Endodermal cell (in vitro differentiated cells): ENCODE measurements around the gene PICALM. TPM values are rescaled to one million over a fixed set of nuclear protein-coding genes. Genes with fewer than 3 reads are reported as not detected.

Experiments used
- DNase-seq: peaks from one replicate; pipeline ENCODE4 v3.0.0-alpha.2; 2017
- H3K27ac ChIP-seq: 2 replicates; pipeline ENCODE4 v1.5.1; 2013; ENCODE audit warnings: mild to moderate bottlenecking, low read depth, low read length, moderate library complexity
- H3K27me3 ChIP-seq: 2 replicates; pipeline ENCODE4 v1.6.1; 2013; ENCODE audit warnings: mild to moderate bottlenecking, low read length, moderate library complexity; ENCODE audit not compliant: insufficient read depth, control insufficient read depth, poor library complexity, severe bottlenecking
- H3K36me3 ChIP-seq: 2 replicates; pipeline ENCODE4 v1.7.0; 2013; ENCODE audit warnings: mild to moderate bottlenecking, low read length, moderate library complexity; ENCODE audit not compliant: control insufficient read depth, insufficient read depth
- H3K4me1 ChIP-seq: one replicate; pipeline ENCODE4 v1.7.0; 2013; ENCODE audit warnings: low read length; ENCODE audit not compliant: control insufficient read depth, insufficient read depth
- H3K4me3 ChIP-seq: 2 replicates; pipeline ENCODE4 v1.5.1; 2013; ENCODE audit warnings: mild to moderate bottlenecking, low read length, moderate library complexity
- H3K9ac ChIP-seq: 2 replicates; pipeline ENCODE4 v1.6.1; 2013; ENCODE audit warnings: mild to moderate bottlenecking, low read length, moderate library complexity; ENCODE audit not compliant: poor library complexity, severe bottlenecking; ENCODE audit errors: extremely low read depth
- H3K9me3 ChIP-seq: 2 replicates; pipeline ENCODE4 v1.6.1; 2013; ENCODE audit warnings: mild to moderate bottlenecking, low read length, moderate library complexity; ENCODE audit not compliant: control insufficient read depth
- H3K27ac Mint-ChIP-seq: 2 replicates; pipeline ENCODE4 v1.8.0; 2020; ENCODE audit warnings: mixed read lengths
- H3K27me3 Mint-ChIP-seq: 2 replicates; pipeline ENCODE4 v1.8.0; 2021; ENCODE audit warnings: mild to moderate bottlenecking, mixed read lengths; ENCODE audit not compliant: insufficient read depth
- H3K36me3 Mint-ChIP-seq: 2 replicates; pipeline ENCODE4 v1.8.0; 2020; ENCODE audit warnings: low read depth, mixed read lengths
- H3K4me1 Mint-ChIP-seq: 2 replicates; pipeline ENCODE4 v1.8.0; 2020; ENCODE audit warnings: mixed read lengths
- H3K4me3 Mint-ChIP-seq: 2 replicates; pipeline ENCODE4 v1.8.0; 2020; ENCODE audit warnings: mild to moderate bottlenecking, moderate library complexity, mixed read lengths
- H3K9me3 Mint-ChIP-seq: 2 replicates; pipeline ENCODE4 v1.8.0; 2020; ENCODE audit warnings: mild to moderate bottlenecking, mixed read lengths
- WGBS, 2 experiments: methylation state at CpG; one replicate each; pipeline versions ENCODE4 v1.1.5 to v1.1.7; 2013; ENCODE audit warnings: missing lambda C conversion rate in 2 of 2, mixed read lengths in 1 of 2; ENCODE audit not compliant: insufficient coverage in 1 of 2, insufficient read length in 1 of 2; 5-methylcytosine and 5-hydroxymethylcytosine counted together
- total RNA-seq, 2 donors: library from RNA; stranded (reverse); fragmentation: NEBNext Ultra II Directional in 1 of 2; extraction: Animal tissue kit (Norgen Biotek cat#: 25700) in 1 of 2; gene quantifications; 2 replicates in 1 of 2; 3 replicates in 1 of 2; pipeline ENCODE4 v1.2.1, GENCODE V29; 2021
- TF ChIP-seq, protein P1 (sequence below): fragments of 200-600 bp; sonication (generic); conservative IDR thresholded peaks from 2 replicates; pipeline ENCODE4 v1.5.0; 2021; ENCODE audit warnings: antibody characterized with exemption, mild to moderate bottlenecking

The PICALM gene
- total RNA-seq, 2 donors from 2014 or later = 120 to 129 TPM

DNA sequence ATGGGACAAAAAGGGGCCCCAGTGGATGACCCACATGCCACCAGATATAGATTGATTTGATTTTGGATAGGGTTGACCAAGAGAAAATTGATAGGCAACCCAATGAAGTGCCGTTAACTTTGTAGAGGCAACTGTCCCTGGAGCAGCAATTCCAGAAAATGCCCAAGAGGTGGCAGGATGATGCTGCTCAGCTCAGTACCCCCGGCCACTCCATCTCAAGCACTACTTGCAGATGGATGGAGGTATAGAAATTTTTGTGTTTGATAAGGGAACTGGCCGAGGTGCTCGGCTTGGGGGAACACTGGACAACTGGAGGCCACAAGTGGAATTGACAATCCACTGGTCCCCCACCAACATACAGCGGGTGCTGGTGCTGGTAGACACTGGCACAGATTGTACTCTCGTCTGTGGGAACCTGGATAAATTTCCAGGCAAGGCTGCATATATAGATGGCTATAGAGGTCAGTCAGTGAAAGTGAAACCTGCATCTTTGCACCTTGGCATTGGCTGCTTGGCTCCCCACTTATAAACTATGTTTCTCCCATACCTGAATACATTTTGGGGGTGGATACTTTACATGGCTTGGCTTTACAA lies 127.4 kb downstream of the PICALM start:
- H3K4me3 Mint-ChIP-seq = no peak overlapping the region
- 71 to 82% methylated on average over 3 to 6 of the region's 6 CpGs for WGBS, 2 experiments

DNA sequence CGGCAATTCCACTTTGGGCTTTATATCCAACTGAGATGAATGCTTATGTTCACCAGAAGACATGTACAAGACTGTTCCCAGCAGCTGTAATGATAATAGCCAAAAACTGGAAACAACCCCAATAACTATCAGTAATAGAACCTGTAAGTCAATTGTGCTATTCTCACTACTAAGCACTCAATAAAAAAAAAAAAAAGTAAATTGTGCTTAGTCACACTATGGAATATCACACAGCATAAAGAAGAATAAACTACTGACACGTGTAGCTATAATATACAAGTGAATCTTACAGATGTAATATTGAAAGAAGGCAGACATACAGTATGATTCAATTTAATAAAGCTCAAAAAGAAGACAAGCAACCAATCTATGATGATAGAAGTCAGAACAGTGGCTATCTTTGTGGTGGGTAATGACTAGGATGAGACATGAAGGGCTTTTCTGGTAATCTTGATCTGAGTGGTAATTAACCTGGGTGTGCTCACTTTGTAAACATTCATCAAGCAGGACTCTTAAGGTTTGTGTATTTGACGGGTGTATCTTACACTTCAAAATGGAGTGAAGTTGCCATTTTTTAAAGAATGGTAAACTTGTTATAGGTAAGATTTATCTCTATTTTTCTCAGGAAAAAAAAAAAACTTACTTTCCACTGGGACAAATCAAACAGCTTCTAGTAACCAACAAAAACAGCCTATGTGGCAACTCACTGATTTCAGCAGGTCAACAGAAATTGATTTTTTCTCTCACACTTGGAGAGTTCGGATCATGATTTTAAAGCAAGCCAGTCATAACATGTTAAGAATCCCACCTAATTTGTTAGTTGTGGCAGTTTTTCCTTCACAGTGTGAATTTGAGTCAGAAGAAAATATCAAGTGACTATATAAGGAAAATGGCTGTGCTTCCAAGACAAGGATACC lies 129.5 kb downstream of the PICALM start:
- Histone ChIP-seq H3K4me3 (no peak overlapping the region), H3K9me3 (peaks cover 15% of the 10 kb centered on the region), H3K36me3 (no peaks in the 10 kb centered on the region), H3K27me3 (no peaks in the 10 kb centered on the region), H3K4me1 (no peaks in the 10 kb centered on the region), H3K9ac (no peak overlapping the region), H3K27ac (no peak overlapping the region)
- no peak for DNase-seq
- Mint-ChIP-seq H3K4me3 (no peak overlapping the region), H3K9me3 (peaks cover 23% of the 10 kb centered on the region), H3K36me3 (peaks cover 5% of the 10 kb centered on the region), H3K27me3 (peaks cover 13% of the 10 kb centered on the region), H3K4me1 (peaks cover 23% of the 10 kb centered on the region), H3K27ac (no peak overlapping the region)
- TF ChIP-seq, protein P1, sequence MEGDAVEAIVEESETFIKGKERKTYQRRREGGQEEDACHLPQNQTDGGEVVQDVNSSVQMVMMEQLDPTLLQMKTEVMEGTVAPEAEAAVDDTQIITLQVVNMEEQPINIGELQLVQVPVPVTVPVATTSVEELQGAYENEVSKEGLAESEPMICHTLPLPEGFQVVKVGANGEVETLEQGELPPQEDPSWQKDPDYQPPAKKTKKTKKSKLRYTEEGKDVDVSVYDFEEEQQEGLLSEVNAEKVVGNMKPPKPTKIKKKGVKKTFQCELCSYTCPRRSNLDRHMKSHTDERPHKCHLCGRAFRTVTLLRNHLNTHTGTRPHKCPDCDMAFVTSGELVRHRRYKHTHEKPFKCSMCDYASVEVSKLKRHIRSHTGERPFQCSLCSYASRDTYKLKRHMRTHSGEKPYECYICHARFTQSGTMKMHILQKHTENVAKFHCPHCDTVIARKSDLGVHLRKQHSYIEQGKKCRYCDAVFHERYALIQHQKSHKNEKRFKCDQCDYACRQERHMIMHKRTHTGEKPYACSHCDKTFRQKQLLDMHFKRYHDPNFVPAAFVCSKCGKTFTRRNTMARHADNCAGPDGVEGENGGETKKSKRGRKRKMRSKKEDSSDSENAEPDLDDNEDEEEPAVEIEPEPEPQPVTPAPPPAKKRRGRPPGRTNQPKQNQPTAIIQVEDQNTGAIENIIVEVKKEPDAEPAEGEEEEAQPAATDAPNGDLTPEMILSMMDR = no peak
- 81 to 86% methylated on average over 1 to 4 of the region's 4 CpGs for WGBS, 2 experiments

More for the DNA sequence above, 127.4 kb downstream of the PICALM start:
- H3K27me3 ChIP-seq = no peaks in the 10 kb centered on the region
- peak; percentile 83 for DNase-seq
- TF ChIP-seq, protein P1 = peak; percentile 84
- no peaks in the 10 kb centered on the region for H3K4me1 ChIP-seq
- Mint-ChIP-seq H3K27me3 (peaks cover 1% of the 10 kb centered on the region), H3K27ac (no peak overlapping the region), H3K9me3 (peaks cover 21% of the 10 kb centered on the region), H3K4me1 (peaks cover 18% of the 10 kb centered on the region), H3K36me3 (peaks cover 8% of the 10 kb centered on the region)
- no peak overlapping the region for H3K27ac ChIP-seq
- no peaks in the 10 kb centered on the region for H3K36me3 ChIP-seq
- H3K9me3 ChIP-seq = peaks cover 21% of the 10 kb centered on the region
- H3K9ac ChIP-seq = no peak overlapping the region
- no peak overlapping the region for H3K4me3 ChIP-seq

DNA sequence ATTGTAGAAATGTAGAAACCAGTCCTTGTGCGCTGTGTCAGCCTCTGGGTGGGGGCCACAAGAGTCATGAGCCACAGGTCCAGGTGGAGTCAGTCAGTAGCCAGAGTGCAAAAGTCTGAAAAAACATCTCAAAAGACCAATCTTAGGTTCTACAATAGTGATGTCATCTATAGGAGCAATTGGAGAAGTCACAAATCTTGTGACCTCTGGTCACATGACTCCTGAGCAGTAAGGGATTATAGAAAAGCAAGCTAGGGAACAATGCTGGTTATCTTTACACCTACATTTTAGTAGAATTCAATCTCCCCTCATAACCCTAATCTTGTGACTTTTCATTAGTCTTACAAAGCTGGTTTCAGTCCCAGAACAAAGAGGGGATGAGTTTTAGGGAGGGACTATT lies 131.0 kb downstream of the PICALM start:
- H3K9me3 ChIP-seq = peaks cover 15% of the 10 kb centered on the region
- H3K4me1 Mint-ChIP-seq = peaks cover 23% of the 10 kb centered on the region
- peaks cover 5% of the 10 kb centered on the region for H3K36me3 Mint-ChIP-seq
- H3K27ac ChIP-seq = no peak overlapping the region
- H3K4me3 ChIP-seq = peak overlapping the region; percentile 68
- peaks cover 25% of the 10 kb centered on the region for H3K9me3 Mint-ChIP-seq
- 90 to 100% methylated on average over 1 of the region's 1 CpG for WGBS, 2 experiments
- no peaks in the 10 kb centered on the region for H3K36me3 ChIP-seq
- no peak overlapping the region for H3K9ac ChIP-seq
- peaks cover 24% of the 10 kb centered on the region for H3K27me3 Mint-ChIP-seq
- no peak overlapping the region for H3K4me3 Mint-ChIP-seq
- no peaks in the 10 kb centered on the region for H3K27me3 ChIP-seq
- no peak overlapping the region for H3K27ac Mint-ChIP-seq
- TF ChIP-seq, protein P1 = no peak
- DNase-seq = no peak
- H3K4me1 ChIP-seq = no peaks in the 10 kb centered on the region
